ENCODE measurements around the gene PML. TPM values are rescaled to one million over a fixed set of nuclear protein-coding genes. Genes with fewer than 3 reads are reported as not detected.

PML gene
- total RNA-seq, 1 donor from 2014 or later, result 30.6 TPM

DNA sequence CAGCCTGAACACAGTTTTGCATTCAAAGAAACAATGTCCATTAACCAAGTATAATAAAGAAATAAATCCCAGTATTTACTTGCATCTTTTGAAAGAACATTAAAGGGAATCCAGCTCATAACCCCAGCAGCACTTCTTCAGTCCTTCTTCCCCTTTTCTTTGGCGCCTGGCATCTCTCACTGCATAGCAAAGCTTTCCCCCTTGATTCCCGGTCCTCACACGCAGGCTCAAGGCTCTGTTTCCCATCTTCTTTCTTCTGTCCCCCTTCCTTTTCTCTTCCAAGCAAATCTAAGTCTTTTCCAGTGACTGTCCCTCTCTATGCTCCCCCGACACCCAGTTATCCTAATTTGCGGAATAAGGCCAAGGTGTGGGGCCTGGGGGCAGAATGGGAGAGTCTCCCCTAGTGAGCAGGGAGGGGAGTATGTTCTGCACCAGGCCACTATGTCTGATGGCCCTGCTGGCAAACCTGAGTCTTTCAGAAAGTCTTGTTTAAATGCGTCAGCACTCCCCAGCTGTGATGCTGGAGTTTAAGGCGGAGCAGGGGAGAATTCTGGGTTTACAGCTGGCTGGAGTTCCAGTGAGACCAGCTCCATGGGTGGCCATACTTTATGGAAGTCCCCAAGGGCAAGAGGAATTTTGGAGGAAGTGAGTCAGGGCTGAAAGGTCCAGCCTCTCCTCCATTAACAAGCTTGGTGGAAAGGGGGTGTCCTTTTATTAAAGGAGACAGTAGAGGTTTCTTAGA is 45.8 kb downstream of the PML start:
- TF ChIP-seq, protein P1, sequence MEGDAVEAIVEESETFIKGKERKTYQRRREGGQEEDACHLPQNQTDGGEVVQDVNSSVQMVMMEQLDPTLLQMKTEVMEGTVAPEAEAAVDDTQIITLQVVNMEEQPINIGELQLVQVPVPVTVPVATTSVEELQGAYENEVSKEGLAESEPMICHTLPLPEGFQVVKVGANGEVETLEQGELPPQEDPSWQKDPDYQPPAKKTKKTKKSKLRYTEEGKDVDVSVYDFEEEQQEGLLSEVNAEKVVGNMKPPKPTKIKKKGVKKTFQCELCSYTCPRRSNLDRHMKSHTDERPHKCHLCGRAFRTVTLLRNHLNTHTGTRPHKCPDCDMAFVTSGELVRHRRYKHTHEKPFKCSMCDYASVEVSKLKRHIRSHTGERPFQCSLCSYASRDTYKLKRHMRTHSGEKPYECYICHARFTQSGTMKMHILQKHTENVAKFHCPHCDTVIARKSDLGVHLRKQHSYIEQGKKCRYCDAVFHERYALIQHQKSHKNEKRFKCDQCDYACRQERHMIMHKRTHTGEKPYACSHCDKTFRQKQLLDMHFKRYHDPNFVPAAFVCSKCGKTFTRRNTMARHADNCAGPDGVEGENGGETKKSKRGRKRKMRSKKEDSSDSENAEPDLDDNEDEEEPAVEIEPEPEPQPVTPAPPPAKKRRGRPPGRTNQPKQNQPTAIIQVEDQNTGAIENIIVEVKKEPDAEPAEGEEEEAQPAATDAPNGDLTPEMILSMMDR (conservative IDR thresholded peaks at IDR 0.05), result no peak
- no peaks in the 10 kb centered on the region for H3K9me3 Mint-ChIP-seq
- no peak overlapping the region for H3K4me3 Mint-ChIP-seq
- no peak overlapping the region for H3K27ac Mint-ChIP-seq (ENCODE audit: unreplicated experiment)
- no peaks in the 10 kb centered on the region for H3K27me3 Mint-ChIP-seq (ENCODE audit: low read depth)
- peaks cover 3% of the 10 kb centered on the region for H3K36me3 Mint-ChIP-seq (ENCODE audit: low read depth)
- no peak for DNase-seq (ENCODE audit: low read depth, low spot score)
- H3K4me1 Mint-ChIP-seq, result peaks cover 15% of the 10 kb centered on the region

DNA sequence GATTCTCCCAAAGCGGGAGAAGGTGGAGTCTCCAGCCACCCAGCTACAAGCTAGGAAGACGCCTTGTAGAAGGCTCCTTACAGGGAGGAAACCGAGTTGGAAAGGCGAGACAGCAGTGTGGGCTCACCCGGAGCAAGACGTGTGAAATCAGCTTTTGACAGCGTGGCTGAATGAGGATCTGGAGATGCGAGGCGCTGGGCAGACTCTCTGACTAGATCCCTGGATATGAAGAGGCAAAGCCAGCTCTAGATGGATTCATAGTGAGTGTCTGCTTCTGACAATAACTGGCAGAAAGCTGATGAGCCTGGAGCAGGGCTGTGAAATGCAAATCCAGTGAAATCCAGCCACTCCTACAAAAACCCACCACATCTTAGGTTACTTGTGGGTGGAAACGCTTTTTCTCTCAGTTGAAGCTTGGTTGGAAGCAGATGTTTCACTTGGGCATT is 46.8 kb downstream of the PML start:
- no peak for DNase-seq (ENCODE audit: low read depth, low spot score)
- Mint-ChIP-seq H3K4me1 (peaks cover 15% of the 10 kb centered on the region), H3K27me3 (ENCODE audit: low read depth) (no peaks in the 10 kb centered on the region), H3K36me3 (ENCODE audit: low read depth) (peaks cover 3% of the 10 kb centered on the region), H3K9me3 (no peaks in the 10 kb centered on the region), H3K4me3 (no peak overlapping the region), H3K27ac (ENCODE audit: unreplicated experiment) (no peak overlapping the region)
- TF ChIP-seq, protein P1 (conservative IDR thresholded peaks at IDR 0.05), result no peak

DNA sequence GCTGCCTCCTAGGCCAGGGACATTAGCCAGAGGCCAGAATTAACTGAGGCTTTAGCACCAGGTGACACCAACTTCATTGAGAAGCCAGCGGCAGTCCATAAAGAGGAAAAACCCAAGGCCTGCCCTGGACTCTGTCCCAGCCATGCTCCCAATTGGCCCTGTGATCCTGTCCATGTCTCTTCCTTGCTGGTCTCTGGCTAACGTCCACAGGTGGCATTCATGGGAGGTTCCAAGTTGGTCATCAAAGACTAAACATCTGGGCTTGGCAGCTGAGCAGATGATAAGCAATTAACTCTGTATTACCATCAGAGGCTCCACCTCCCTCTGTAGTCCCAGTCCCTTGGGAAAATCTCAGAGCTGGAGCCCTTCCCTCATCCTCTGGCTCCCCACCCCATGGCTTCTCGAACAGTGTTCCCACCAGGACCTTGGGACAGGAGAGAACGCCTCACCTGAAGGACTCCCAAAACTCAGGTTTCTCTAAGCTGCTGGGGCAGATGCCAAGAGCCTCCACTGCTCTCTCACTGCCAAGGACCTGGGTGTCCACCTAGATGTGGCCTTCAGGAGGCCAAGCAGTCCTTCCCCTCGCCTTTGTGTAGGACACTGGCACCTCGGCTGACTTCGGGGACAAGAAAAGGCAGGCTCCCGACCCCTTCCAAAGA is 47.4 kb downstream of the PML start:
- no peaks in the 10 kb centered on the region for H3K36me3 Mint-ChIP-seq (ENCODE audit: low read depth)
- no peak overlapping the region for H3K4me3 Mint-ChIP-seq
- no peaks in the 10 kb centered on the region for H3K27me3 Mint-ChIP-seq (ENCODE audit: low read depth)
- no peak overlapping the region for H3K27ac Mint-ChIP-seq (ENCODE audit: unreplicated experiment)
- no peaks in the 10 kb centered on the region for H3K9me3 Mint-ChIP-seq
- H3K4me1 Mint-ChIP-seq, result peaks cover 11% of the 10 kb centered on the region
- no peak for DNase-seq (ENCODE audit: low read depth, low spot score)
- TF ChIP-seq, protein P1 (conservative IDR thresholded peaks at IDR 0.05), result no peak

DNA sequence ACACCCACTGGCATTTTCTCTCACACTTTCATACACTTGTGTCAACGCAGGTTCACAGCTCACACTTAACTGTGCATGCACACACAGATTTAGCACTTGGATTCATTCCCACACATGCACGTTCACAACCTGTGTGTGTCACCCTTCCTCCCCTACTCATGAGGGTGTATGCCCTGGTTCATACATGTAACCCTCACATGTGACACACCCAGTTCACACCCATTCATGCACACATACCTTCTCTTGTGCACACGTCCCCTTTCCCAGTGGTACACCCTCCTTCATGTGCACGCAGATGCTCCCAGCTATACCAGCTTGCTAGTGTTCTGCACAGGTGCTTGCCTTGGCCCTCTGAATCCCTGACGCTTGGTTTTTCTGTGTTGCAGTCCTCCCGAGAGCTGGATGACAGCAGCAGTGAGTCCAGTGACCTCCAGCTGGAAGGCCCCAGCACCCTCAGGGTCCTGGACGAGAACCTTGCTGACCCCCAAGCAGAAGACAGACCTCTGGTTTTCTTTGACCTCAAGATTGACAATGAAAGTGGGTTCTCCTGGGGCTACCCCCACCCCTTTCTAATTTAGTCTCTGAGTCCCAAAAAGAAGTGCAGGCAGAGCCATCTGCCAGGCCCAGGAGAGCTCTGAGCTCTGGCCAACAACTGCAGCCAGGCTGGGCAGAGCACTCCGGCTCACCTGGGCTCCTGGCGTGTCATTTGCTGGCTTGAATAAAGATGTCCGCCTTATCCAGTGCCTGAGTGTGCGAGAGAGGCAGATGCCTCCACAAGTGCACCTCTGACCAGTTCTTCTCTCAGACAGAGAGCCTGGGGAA is 48.3 kb downstream of the PML start:
- Mint-ChIP-seq H3K36me3 (ENCODE audit: low read depth) (no peaks in the 10 kb centered on the region), H3K27ac (ENCODE audit: unreplicated experiment) (peak overlapping the region; percentile 87), H3K9me3 (no peaks in the 10 kb centered on the region), H3K27me3 (ENCODE audit: low read depth) (no peaks in the 10 kb centered on the region), H3K4me1 (peaks cover 5% of the 10 kb centered on the region), H3K4me3 (no peak overlapping the region)
- TF ChIP-seq, protein P1 (conservative IDR thresholded peaks at IDR 0.05), result no peak
- no peak for DNase-seq (ENCODE audit: low read depth, low spot score)

DNA sequence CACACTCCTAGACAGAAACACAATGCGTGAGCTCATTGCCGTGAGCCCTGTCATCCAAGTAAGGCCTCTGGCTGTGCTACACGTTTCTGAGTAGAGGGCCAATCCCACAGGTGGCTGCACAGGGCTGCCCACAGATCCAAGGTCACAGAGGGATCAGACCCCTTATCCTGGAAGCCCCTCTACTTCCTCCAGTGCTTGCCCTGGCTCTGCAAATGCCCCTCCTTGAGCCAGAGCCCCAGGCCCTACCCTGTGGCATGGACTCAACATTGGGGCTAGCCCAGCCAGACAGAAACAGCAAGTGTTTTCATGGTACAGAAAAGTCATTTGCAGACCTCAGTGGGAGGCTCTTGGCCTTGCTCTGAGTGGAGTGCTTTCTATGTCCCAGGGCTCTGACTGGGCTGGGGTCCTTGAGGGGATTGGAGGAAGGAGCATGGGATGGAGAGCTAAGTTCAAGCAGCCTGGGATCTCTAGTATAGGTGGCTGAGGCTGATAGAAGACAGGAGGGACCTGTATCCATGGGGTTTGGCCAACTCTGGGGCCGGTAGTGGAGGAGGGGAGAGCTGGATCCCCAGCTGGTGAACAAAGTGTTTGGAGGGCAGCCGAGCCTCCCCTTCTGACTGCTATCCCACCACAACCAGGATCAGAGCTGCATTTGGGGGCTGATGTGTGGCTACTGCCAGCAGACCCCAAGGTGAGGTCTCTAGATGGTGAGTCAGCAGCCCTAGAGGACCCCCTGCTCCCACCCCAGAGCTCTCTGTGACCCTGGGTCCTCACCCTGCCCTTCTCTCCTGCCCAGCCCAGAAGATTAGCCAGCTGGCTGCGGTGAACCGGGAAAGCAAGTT is 49.1 kb downstream of the PML start:
- DNase-seq (ENCODE audit: low read depth, low spot score), result no peak
- no peak overlapping the region for H3K4me3 Mint-ChIP-seq
- H3K27ac Mint-ChIP-seq (ENCODE audit: unreplicated experiment), result no peak overlapping the region
- no peaks in the 10 kb centered on the region for H3K27me3 Mint-ChIP-seq (ENCODE audit: low read depth)
- TF ChIP-seq, protein P1 (conservative IDR thresholded peaks at IDR 0.05), result no peak
- H3K4me1 Mint-ChIP-seq, result peaks cover 3% of the 10 kb centered on the region
- H3K36me3 Mint-ChIP-seq (ENCODE audit: low read depth), result no peaks in the 10 kb centered on the region
- no peaks in the 10 kb centered on the region for H3K9me3 Mint-ChIP-seq
